Left ventricle myocardium inferior (tissue), 1 donor: Measurements from ENCODE around the gene DOCK4. TPM values are rescaled to one million over a fixed set of nuclear protein-coding genes. Genes with fewer than 3 reads are reported as not detected.

Source experiments
- DNase-seq: peaks from one replicate; pipeline ENCODE4 v3.0.0-alpha.2; 2020
- H3K27ac ChIP-seq: fragments of 200-600 bp; replicated peaks from 2 replicates; pipeline ENCODE4 v1.8.0; 2021
- H3K27me3 ChIP-seq: fragments of 200-600 bp; 2 replicates; pipeline ENCODE4 v1.8.0; 2021; ENCODE audit warnings: low read depth
- H3K36me3 ChIP-seq: fragments of 200-600 bp; 2 replicates; pipeline ENCODE4 v1.8.0; 2021
- H3K4me1 ChIP-seq: fragments of 200-600 bp; 2 replicates; pipeline ENCODE4 v1.8.0; 2021
- H3K4me3 ChIP-seq: fragments of 200-600 bp; 2 replicates; pipeline ENCODE4 v1.8.0; 2021; ENCODE audit warnings: mild to moderate bottlenecking, moderate library complexity
- H3K9me3 ChIP-seq: fragments of 200-600 bp; replicated peaks from 2 replicates; pipeline ENCODE4 v1.8.0; 2021
- CTCF ChIP-seq: fragments of 200-600 bp; IDR thresholded peaks from 2 replicates; pipeline ENCODE4 v1.8.0; 2021; ENCODE audit warnings: antibody characterized with exemption, mild to moderate bottlenecking, borderline replicate concordance
- intact Hi-C: fragments of 100-400 bp; cut with micrococcal nuclease; formaldehyde crosslinking; loops from one replicate; pipeline ENCODE4 v1.11.0; 2022
- total RNA-seq: library from RNA; stranded (reverse); fragmentation: NEBNext Ultra II Directional; extraction: Animal tissue kit (Norgen Biotek cat#: 25700); gene quantifications from one replicate; pipeline ENCODE4 v1.2.1, GENCODE V29; 2021
- donor health status: DM: no; HTN: yes; CAD: no; lungs with severe emphysema.

DOCK4 gene
- total RNA-seq, 1 donor from 2014 or later: 15.2 TPM

GRCh38 chr7:112124061-112124766 is 82.0 kb downstream of the DOCK4 start:
- intact Hi-C loops: no loop called here
- no peak overlapping the region for H3K4me3 ChIP-seq

GRCh38 chr7:112122798-112123197 is 83.4 kb downstream of the DOCK4 start:
- intact Hi-C loops: no loop called here
- no peak for DNase-seq
- Histone ChIP-seq H3K27ac (no peak overlapping the region), H3K27me3 (no peaks in the 10 kb centered on the region), H3K36me3 (no peaks in the 10 kb centered on the region), H3K9me3 (no peaks in the 10 kb centered on the region), H3K4me3 (no peak overlapping the region), H3K4me1 (peaks cover 35% of the 10 kb centered on the region)
- no peak for TF ChIP-seq CTCF

More at GRCh38 chr7:112124061-112124766, 82.0 kb downstream of the DOCK4 start:
- no peak for TF ChIP-seq CTCF
- no peak for DNase-seq
- Histone ChIP-seq H3K4me1 (peaks cover 35% of the 10 kb centered on the region), H3K36me3 (no peaks in the 10 kb centered on the region), H3K27me3 (no peaks in the 10 kb centered on the region), H3K27ac (no peak overlapping the region), H3K9me3 (no peaks in the 10 kb centered on the region)

- TF ChIP-seq CTCF: no peak
- no peaks in the 10 kb centered on the region for H3K27me3 ChIP-seq
Observed at GRCh38 chr7:112122144-112122543, 84.1 kb downstream of the DOCK4 start.

GRCh38 chr7:112121318-112121717 is 84.9 kb downstream of the DOCK4 start:
- no peak overlapping the region for H3K4me3 ChIP-seq
- peaks cover 34% of the 10 kb centered on the region for H3K4me1 ChIP-seq
- H3K27ac ChIP-seq: no peak overlapping the region
- DNase-seq: no peak
- no peaks in the 10 kb centered on the region for H3K27me3 ChIP-seq
- no peaks in the 10 kb centered on the region for H3K9me3 ChIP-seq
- intact Hi-C loops: no loop called here
- H3K36me3 ChIP-seq: no peaks in the 10 kb centered on the region
- no peak for TF ChIP-seq CTCF

More at GRCh38 chr7:112122144-112122543, 84.1 kb downstream of the DOCK4 start:
- H3K27ac ChIP-seq: no peak overlapping the region
- H3K4me3 ChIP-seq: no peak overlapping the region
- no peaks in the 10 kb centered on the region for H3K9me3 ChIP-seq
- H3K4me1 ChIP-seq: peaks cover 34% of the 10 kb centered on the region
- intact Hi-C loops: no loop called here
- no peak for DNase-seq
- H3K36me3 ChIP-seq: no peaks in the 10 kb centered on the region

GRCh38 chr7:112120696-112121217 is 85.4 kb downstream of the DOCK4 start:
- no peak overlapping the region for H3K4me3 ChIP-seq
- intact Hi-C loops: no loop called here
- H3K9me3 ChIP-seq: no peaks in the 10 kb centered on the region

More at GRCh38 chr7:112120696-112121217, 85.4 kb downstream of the DOCK4 start:
- H3K36me3 ChIP-seq: no peaks in the 10 kb centered on the region
- no peak for DNase-seq
- no peaks in the 10 kb centered on the region for H3K27me3 ChIP-seq
- no peak for TF ChIP-seq CTCF
- H3K4me1 ChIP-seq: peaks cover 34% of the 10 kb centered on the region
- H3K27ac ChIP-seq: no peak overlapping the region
